K562 (cell line): ENCODE measurements around the gene CD4. TPM values are rescaled to one million over a fixed set of nuclear protein-coding genes. Genes with fewer than 3 reads are reported as not detected.

Experiments used
- ATAC-seq: fragments of 200-7000 bp; cut with Tn5 transposase; 3 replicates; pipeline ENCODE4 v1.9.1; 2020; ENCODE audit warnings: moderate library complexity
- BruUV-seq: library from RNA; stranded (reverse); fragments of 400-500 nt; replicated peaks from 2 replicates; lab custom pipeline; 2021; lab: Mats Ljungman, UMichigan
- CTCF ChIA-PET: fragments of 300-600 bp; formaldehyde crosslinking; extraction: SDS; loops from one replicate; lab custom pipeline; 2021; ENCODE audit warnings: low intra/inter-chr PET ratio; lab: Yijun Ruan, JAX
- POLR2A ChIA-PET: fragments of 300-600, 350-650 bp; sonication (Branson Sonifier 250); formaldehyde crosslinking; extraction: SDS; loops from one replicate; lab custom pipeline; 2021; ENCODE audit warnings: antibody characterized with exemption, inconsistent platforms; lab: Yijun Ruan, JAX
- DNase-seq, 4 experiments: peaks; one replicate each; pipeline versions ENCODE4 v3.0.0 to v3.0.0-alpha.2; 2011 to 2018; ENCODE audit warnings: low spot score in 3 of 4, mixed read lengths in 3 of 4; ENCODE audit errors: extremely low read depth in 1 of 4
- FAIRE-seq: peaks from 2 replicates; lab custom pipeline; 2011; peaks lifted over from hg19 to GRCh38; lab: Jason Lieb, UNC
- H2AFZ ChIP-seq: 2 replicates; pipeline ENCODE4 v1.6.0; 2011; ENCODE audit warnings: low read depth, low read length, control low read depth, inconsistent platforms
- H3K27ac ChIP-seq: fragments of 200-600 bp; 3 replicates; pipeline ENCODE4 v1.8.0; 2011; ENCODE audit warnings: low read depth, mild to moderate bottlenecking, control low read depth, inconsistent platforms, low read length, moderate library complexity, mixed read lengths; ENCODE audit errors: extremely low read depth
- H3K27me3 ChIP-seq, 2 experiments: fragments of 300-600 bp in 1 of 2; 2 replicates in 1 of 2; 3 replicates in 1 of 2; pipeline versions ENCODE4 v1.6.0 to v1.8.0; 2011; ENCODE audit warnings: inconsistent platforms in 2 of 2, low read length in 2 of 2, mild to moderate bottlenecking in 1 of 2, mixed read lengths in 1 of 2, moderate library complexity in 1 of 2; ENCODE audit not compliant: control insufficient read depth in 2 of 2, insufficient read depth in 2 of 2
- H3K36me3 ChIP-seq: fragments of 300-600 bp; 3 replicates; pipeline ENCODE4 v1.8.0; 2011; ENCODE audit warnings: mild to moderate bottlenecking, low read length, inconsistent platforms; ENCODE audit not compliant: control insufficient read depth, insufficient read depth
- H3K4me1 ChIP-seq, 2 experiments: fragments of 200-600 bp in 1 of 2; replicated peaks in 1 of 2; 2 replicates in 1 of 2; 3 replicates in 1 of 2; pipeline versions ENCODE4 v1.5.1 to v1.8.0; 2011; ENCODE audit warnings: inconsistent platforms in 2 of 2, low read length in 2 of 2, mild to moderate bottlenecking in 1 of 2, mixed read lengths in 1 of 2, moderate library complexity in 1 of 2; ENCODE audit not compliant: control insufficient read depth in 2 of 2, insufficient read depth in 2 of 2
- H3K4me2 ChIP-seq: 2 replicates; pipeline ENCODE4 v1.6.1; 2011; ENCODE audit warnings: low read length, control low read depth, inconsistent platforms, mixed read lengths; ENCODE audit not compliant: insufficient read depth
- H3K4me3 ChIP-seq: fragments of 200-600 bp; sonication (generic), shearing (Covaris generic); 2 replicates; pipeline ENCODE4 v1.5.1; 2016; ENCODE audit warnings: control low read depth, inconsistent platforms
- H3K79me2 ChIP-seq: fragments of 200-600 bp; 3 replicates; pipeline ENCODE4 v1.8.0; 2011; ENCODE audit warnings: low read length, inconsistent platforms; ENCODE audit not compliant: control insufficient read depth, insufficient read depth
- H3K9ac ChIP-seq, 2 experiments: 2 replicates each; pipeline versions ENCODE4 v1.6.0 to v1.6.1; 2011; ENCODE audit warnings: low read depth in 2 of 2, low read length in 2 of 2, control low read depth in 1 of 2, inconsistent platforms in 1 of 2, mild to moderate bottlenecking in 1 of 2, mixed read lengths in 1 of 2; ENCODE audit not compliant: insufficient read depth in 1 of 2
- H3K9me1 ChIP-seq: one replicate; pipeline ENCODE4 v1.6.0; 2011; ENCODE audit warnings: inconsistent platforms, mild to moderate bottlenecking, low read length, moderate library complexity; ENCODE audit not compliant: control insufficient read depth, insufficient read depth
- H3K9me3 ChIP-seq: replicated peaks from 2 replicates; pipeline ENCODE4 v1.5.1; 2011; ENCODE audit warnings: low read depth, low read length, inconsistent platforms; ENCODE audit not compliant: control insufficient read depth, insufficient read depth
- H4K20me1 ChIP-seq: replicated peaks from 2 replicates; pipeline ENCODE4 v1.6.1; 2011; ENCODE audit warnings: low read length, inconsistent platforms, mixed read lengths; ENCODE audit not compliant: control insufficient read depth, insufficient read depth
- NFIC ChIP-seq: fragments of 450-650 bp; IDR thresholded peaks from 2 replicates; pipeline ENCODE4 v1.6.1; 2017; ENCODE audit warnings: mild to moderate bottlenecking, inconsistent platforms
- SMARCC2 ChIP-seq: fragments of 450-650 bp; IDR thresholded peaks from 2 replicates; pipeline ENCODE4 v1.6.1; 2017; ENCODE audit warnings: antibody characterized with exemption, moderate library complexity, mild to moderate bottlenecking, low read depth
- THAP12 ChIP-seq: fragments of 250-450 bp; sonication (Bioruptor Pico); IDR thresholded peaks from 2 replicates; pipeline ENCODE4 v1.9.0; 2021; ENCODE audit warnings: mild to moderate bottlenecking, inconsistent platforms
- VEZF1 ChIP-seq: fragments of 200-800 bp; sonication (Bioruptor generic); IDR thresholded peaks from 2 replicates; pipeline ENCODE4 v1.6.1; 2017; ENCODE audit warnings: missing genetic modification characterization, missing compliant biosample characterization
- ZFX ChIP-seq: sonication (generic); formaldehyde crosslinking; IDR thresholded peaks from 2 replicates; pipeline ENCODE4 v1.8.0; 2022; ENCODE audit warnings: mild to moderate bottlenecking, missing genetic modification reagents, moderate library complexity
- WGBS: fragments of 100-300 bp; shearing (Covaris generic); methylation state at CpG from one replicate; pipeline ENCODE4 v1.1.6; 2016; ENCODE audit warnings: low coverage, mixed read lengths; ENCODE audit not compliant: insufficient coverage; ENCODE audit errors: missing lambda C conversion rate; 5-methylcytosine and 5-hydroxymethylcytosine counted together
- in situ Hi-C: fragments of 300-500 bp; cut with MboI; formaldehyde crosslinking; loops from 4 replicates; pipeline ENCODE4 v1.15.0; 2018; ENCODE audit warnings: inconsistent platforms, mixed read lengths
- intact Hi-C: fragments of 100-400 bp; cut with micrococcal nuclease; formaldehyde crosslinking; loops from 2 replicates; pipeline ENCODE4 v1.14.2; 2022
- polyA plus RNA-seq, 8 experiments: library from polyadenylated mRNA; depleted of rRNA in 4 of 8; stranded (reverse) in 5 of 8; unstranded in 3 of 8; fragments of >200 nt; fragmentation: Nextera tagmentation in 2 of 8; fragmentation: Illumina TruSeq in 1 of 8; extraction: Ambion mirVana in 2 of 8; extraction: Trizol in 1 of 8; gene quantifications; 2 replicates each; pipeline versions ENCODE4 v1.2.1 to v1.2.3, GENCODE V29; 2011 to 2014; ENCODE audit warnings: inconsistent platforms in 1 of 8, missing spikeins in 1 of 8
- total RNA-seq, 7 experiments: library from RNA; depleted of rRNA in 6 of 7; stranded (reverse); fragments of >200 nt in 6 of 7; fragmentation: Illumina TruSeq in 2 of 7; extraction: Trizol in 2 of 7; gene quantifications; 2 replicates each; pipeline versions ENCODE4 v1.2.1 to v1.2.3, GENCODE V29; 2011 to 2021; ENCODE audit warnings: low replicate concordance in 1 of 7
- TF ChIP-seq, protein P1 (sequence below), 3 experiments: fragments of 200-800 bp in 1 of 3; fragments of 250-450 bp in 1 of 3; fragments of 450-650 bp in 1 of 3; sonication (Bioruptor Pico) in 1 of 3; sonication (Bioruptor generic) in 1 of 3; formaldehyde crosslinking in 1 of 3; IDR thresholded peaks; 2 replicates each; pipeline versions ENCODE4 v1.6.1 to v1.8.0; 2016 to 2022; ENCODE audit warnings: mild to moderate bottlenecking in 2 of 3, missing genetic modification characterization in 2 of 3, missing compliant biosample characterization in 1 of 3, moderate library complexity in 1 of 3

CD4 gene
- total and polyA plus RNA-seq, 9 of the 15 experiments (the other 6 are each of a cell fraction or from before 2014, with no cell fraction given) = 0.06 to 0.27 (median 0.09) TPM; not detected in 5

GRCh38 chr12:6866920-6867412 lies 77.6 kb downstream of the CD4 start:
- POLR2A ChIA-PET = interaction anchor here (0.6 to 11.3 kb wide), 20 partner anchors 13 to 623 kb away, joined by 3 to 174 read pairs (median 4); partner anchors contain the start of genes C12orf57, CDCA3, PTMS and RNU7-1
- Histone ChIP-seq H3K4me2 (peak overlapping the region; percentile 83), H4K20me1 (peaks cover 41% of the 10 kb centered on the region), H3K79me2 (peaks cover 39% of the 10 kb centered on the region), H2AFZ (peak overlapping the region; percentile 74), H3K4me1 (peaks cover 32 to 47% of the 10 kb centered on the region in 2 experiments; a peak in 4 of 5 replicates), H3K9ac (peak overlapping the region; percentile 58 to 87; a peak in 3 of 4 replicates), H3K27ac (peak overlapping the region; percentile 19; the same call in 2 of the 3 replicates), H3K36me3 (peaks cover 72% of the 10 kb centered on the region), H3K9me1 (no peaks in the 10 kb centered on the region), H3K9me3 (no peaks in the 10 kb centered on the region), H3K4me3 (peak overlapping the region; percentile 96), H3K27me3 (no peaks in the 10 kb centered on the region)
- peak; percentile 21; the same call in 1 of the 2 replicates for TF ChIP-seq ZFX (CRISPR knock-in tag)
- TF ChIP-seq VEZF1 = peak; percentile 87
- peak; percentile 48 for TF ChIP-seq NFIC
- TF ChIP-seq, protein P1, sequence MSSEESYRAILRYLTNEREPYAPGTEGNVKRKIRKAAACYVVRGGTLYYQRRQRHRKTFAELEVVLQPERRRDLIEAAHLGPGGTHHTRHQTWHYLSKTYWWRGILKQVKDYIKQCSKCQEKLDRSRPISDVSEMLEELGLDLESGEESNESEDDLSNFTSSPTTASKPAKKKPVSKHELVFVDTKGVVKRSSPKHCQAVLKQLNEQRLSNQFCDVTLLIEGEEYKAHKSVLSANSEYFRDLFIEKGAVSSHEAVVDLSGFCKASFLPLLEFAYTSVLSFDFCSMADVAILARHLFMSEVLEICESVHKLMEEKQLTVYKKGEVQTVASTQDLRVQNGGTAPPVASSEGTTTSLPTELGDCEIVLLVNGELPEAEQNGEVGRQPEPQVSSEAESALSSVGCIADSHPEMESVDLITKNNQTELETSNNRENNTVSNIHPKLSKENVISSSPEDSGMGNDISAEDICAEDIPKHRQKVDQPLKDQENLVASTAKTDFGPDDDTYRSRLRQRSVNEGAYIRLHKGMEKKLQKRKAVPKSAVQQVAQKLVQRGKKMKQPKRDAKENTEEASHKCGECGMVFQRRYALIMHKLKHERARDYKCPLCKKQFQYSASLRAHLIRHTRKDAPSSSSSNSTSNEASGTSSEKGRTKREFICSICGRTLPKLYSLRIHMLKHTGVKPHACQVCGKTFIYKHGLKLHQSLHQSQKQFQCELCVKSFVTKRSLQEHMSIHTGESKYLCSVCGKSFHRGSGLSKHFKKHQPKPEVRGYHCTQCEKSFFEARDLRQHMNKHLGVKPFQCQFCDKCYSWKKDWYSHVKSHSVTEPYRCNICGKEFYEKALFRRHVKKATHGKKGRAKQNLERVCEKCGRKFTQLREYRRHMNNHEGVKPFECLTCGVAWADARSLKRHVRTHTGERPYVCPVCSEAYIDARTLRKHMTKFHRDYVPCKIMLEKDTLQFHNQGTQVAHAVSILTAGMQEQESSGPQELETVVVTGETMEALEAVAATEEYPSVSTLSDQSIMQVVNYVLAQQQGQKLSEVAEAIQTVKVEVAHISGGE (CRISPR knock-in tag; IDR thresholded peaks at IDR 0.05) = peak in 1 of 3 experiments; percentile 48; a peak in 1 of 6 replicates
- TF ChIP-seq THAP12 = 0 out of 2 replicates have a peak, but pooled peaks have one; percentile 7
- no peak for TF ChIP-seq SMARCC2
- intact Hi-C loops = loop anchor here (5.0 kb wide), 1 partner anchor 75 kb away; the partner anchor contains the start of genes C12orf57 and RNU7-1
- DNase-seq (no peak), FAIRE-seq (no peak), ATAC-seq (no peak)
- CTCF ChIA-PET = no interaction called here
- in situ Hi-C loops = loop anchor here (5.0 kb wide), 1 partner anchor 75 kb away; the partner anchor contains the start of genes C12orf57 and RNU7-1
- 5% methylated on average over 19 of the region's 33 CpGs for WGBS
- no TSS peak for BruUV-seq
